Neural crest cell (in vitro differentiated cells): ENCODE data around the gene DBF4B. TPM values are rescaled to one million over a fixed set of nuclear protein-coding genes. Genes with fewer than 3 reads are reported as not detected.
A peak's percentile ranks its signal among the peaks of the same experiment; 100 is the strongest.
"Not testable (repeated sequence)": the region's sequence is repeated elsewhere in the genome, so short reads cannot be mapped to it uniquely, and the experiment has no call there.

Source experiments
- DNase-seq: peaks from one replicate; pipeline ENCODE4 v3.0.0; 2021; ENCODE audit warnings: low read depth, mixed read lengths, low spot score
- H3K27ac Mint-ChIP-seq: one replicate; pipeline ENCODE4 v1.8.0; 2021; ENCODE audit warnings: mild to moderate bottlenecking, mixed read lengths; ENCODE audit not compliant: unreplicated experiment
- H3K27me3 Mint-ChIP-seq: 2 replicates; pipeline ENCODE4 v1.8.0; 2021; ENCODE audit warnings: low read depth, mild to moderate bottlenecking, mixed read lengths
- H3K36me3 Mint-ChIP-seq: 2 replicates; pipeline ENCODE4 v1.8.0; 2021; ENCODE audit warnings: low read depth, mild to moderate bottlenecking, mixed read lengths
- H3K4me1 Mint-ChIP-seq: 2 replicates; pipeline ENCODE4 v1.8.0; 2021; ENCODE audit warnings: mixed read lengths
- H3K4me3 Mint-ChIP-seq: one replicate; pipeline ENCODE4 v1.8.0; 2021; ENCODE audit warnings: mild to moderate bottlenecking, mixed read lengths
- H3K9me3 Mint-ChIP-seq: 2 replicates; pipeline ENCODE4 v1.8.0; 2021; ENCODE audit warnings: mixed read lengths
- total RNA-seq: library from RNA; stranded (reverse); gene quantifications from 2 replicates; pipeline ENCODE4 v1.2.1, GENCODE V29; 2021
- TF ChIP-seq, protein P1 (sequence below): fragments of 200-600 bp; sonication (generic); conservative IDR thresholded peaks from 2 replicates; pipeline ENCODE4 v1.5.0; 2021; ENCODE audit warnings: antibody characterized with exemption, mild to moderate bottlenecking

Gene DBF4B
- total RNA-seq, 1 donor from 2014 or later, result 51.1 TPM

DNA sequence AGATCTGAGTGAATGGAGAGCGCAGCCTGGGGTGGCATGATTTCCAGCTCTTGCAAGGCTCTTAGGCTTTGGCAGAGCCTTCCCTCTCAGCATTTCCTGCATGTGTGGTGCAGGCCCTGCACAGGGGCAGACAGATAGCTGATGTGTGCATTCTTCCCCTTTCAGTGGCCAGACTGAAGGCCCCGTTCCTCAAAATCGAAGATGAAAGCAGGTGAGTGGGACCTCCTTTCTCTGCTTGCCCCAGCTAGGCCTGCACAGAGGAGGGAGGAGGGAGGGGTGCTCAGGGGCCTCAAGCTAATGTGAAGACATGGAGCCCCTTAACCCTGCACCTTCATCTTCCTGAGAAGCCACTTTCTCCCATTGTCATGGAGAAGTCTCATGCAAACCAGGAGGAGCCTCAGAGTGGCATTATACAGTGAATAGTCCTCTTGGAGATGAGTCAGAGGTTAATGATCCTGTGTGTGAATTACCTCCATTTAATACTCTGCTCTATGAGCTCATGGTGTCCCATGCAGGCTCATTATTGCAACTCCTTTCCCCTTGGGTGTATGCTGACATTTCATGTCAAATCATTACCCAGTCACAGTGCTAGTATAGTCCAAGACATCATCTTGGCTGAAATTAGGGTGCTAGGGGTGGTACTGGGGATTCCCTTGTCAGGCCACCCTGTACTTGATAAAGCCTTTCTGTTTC lies 29.9 kb downstream of the DBF4B start:
- Mint-ChIP-seq H3K4me3 (no peak overlapping the region), H3K4me1 (no peaks in the 10 kb centered on the region), H3K27me3 (no peaks in the 10 kb centered on the region), H3K9me3 (no peaks in the 10 kb centered on the region), H3K36me3 (peaks cover 6% of the 10 kb centered on the region), H3K27ac (no peak overlapping the region)
- no peak for DNase-seq
- TF ChIP-seq, protein P1, sequence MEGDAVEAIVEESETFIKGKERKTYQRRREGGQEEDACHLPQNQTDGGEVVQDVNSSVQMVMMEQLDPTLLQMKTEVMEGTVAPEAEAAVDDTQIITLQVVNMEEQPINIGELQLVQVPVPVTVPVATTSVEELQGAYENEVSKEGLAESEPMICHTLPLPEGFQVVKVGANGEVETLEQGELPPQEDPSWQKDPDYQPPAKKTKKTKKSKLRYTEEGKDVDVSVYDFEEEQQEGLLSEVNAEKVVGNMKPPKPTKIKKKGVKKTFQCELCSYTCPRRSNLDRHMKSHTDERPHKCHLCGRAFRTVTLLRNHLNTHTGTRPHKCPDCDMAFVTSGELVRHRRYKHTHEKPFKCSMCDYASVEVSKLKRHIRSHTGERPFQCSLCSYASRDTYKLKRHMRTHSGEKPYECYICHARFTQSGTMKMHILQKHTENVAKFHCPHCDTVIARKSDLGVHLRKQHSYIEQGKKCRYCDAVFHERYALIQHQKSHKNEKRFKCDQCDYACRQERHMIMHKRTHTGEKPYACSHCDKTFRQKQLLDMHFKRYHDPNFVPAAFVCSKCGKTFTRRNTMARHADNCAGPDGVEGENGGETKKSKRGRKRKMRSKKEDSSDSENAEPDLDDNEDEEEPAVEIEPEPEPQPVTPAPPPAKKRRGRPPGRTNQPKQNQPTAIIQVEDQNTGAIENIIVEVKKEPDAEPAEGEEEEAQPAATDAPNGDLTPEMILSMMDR, result no peak

DNA sequence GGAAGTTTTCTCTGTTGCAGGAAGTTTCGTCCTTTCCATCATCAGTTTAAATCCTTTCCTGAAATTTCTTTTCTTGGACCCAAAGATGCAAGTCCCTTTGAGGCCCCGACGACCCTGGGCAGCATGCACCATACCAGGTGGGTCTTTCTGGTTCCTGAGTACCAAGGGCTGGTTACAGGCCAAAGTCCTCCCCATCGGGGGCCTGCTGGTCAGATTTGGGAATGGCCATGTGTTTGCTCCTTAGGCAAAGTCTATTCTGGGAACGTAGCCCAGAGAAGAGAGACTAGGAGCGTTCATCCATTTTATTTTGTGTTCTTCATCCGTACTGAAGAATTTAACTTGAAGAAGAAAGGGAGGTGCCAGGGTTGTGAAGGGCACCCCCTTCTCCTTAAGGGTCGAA lies 32.9 kb downstream of the DBF4B start:
- no peak for DNase-seq
- Mint-ChIP-seq H3K4me3 (no peak overlapping the region), H3K27ac (no peak overlapping the region), H3K4me1 (no peaks in the 10 kb centered on the region), H3K9me3 (no peaks in the 10 kb centered on the region), H3K36me3 (peaks cover 3% of the 10 kb centered on the region), H3K27me3 (no peaks in the 10 kb centered on the region)
- TF ChIP-seq, protein P1, result no peak

DNA sequence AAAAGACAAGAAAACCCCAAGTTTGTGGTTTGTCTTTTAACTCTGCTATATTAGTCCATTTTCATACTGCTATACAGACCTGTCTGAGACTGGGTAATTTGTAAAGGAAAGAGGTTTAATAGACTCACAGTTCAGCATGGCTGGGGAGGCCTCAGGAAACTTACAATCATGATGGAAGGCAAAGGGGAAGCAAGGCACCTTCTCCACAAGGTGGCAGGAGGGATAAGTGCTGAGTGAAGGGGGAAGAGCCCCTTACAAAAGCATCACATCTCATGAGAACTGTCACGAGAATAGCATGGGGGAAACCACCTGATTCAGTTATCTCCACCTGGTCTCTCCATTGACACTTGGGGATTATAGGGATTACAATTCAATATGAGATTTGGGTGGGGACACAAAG lies 36.8 kb downstream of the DBF4B start:
- TF ChIP-seq, protein P1, result no peak
- H3K27ac Mint-ChIP-seq, result no peak overlapping the region
- no peak for DNase-seq
- no peak overlapping the region for H3K4me3 Mint-ChIP-seq
- peaks cover 5% of the 10 kb centered on the region for H3K4me1 Mint-ChIP-seq
- H3K36me3 Mint-ChIP-seq, result peaks cover under 1% of the 10 kb centered on the region
- no peaks in the 10 kb centered on the region for H3K9me3 Mint-ChIP-seq
- no peaks in the 10 kb centered on the region for H3K27me3 Mint-ChIP-seq

DNA sequence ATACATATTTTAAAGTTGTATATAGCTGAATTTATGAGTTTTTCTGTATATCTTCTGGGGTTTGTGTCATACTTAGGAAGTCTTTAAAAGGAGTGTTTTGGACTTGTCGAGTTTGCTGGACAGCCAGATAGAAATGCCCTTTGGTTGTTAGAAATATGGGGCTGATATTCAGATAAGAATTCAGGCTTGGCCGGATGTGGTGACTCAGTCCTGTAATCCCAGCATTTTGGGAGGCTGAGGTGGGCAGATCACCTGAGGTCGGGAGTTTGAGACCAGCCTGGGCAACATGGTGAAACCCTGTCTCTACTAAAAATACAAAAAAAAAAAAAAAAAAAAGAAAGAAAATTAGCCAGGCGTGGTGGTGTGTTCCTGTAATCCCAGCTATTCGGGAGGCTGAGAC lies 37.3 kb downstream of the DBF4B start:
- not testable (repeated sequence) for H3K9me3 Mint-ChIP-seq, H3K27me3 Mint-ChIP-seq, H3K4me1 Mint-ChIP-seq, H3K27ac Mint-ChIP-seq, H3K4me3 Mint-ChIP-seq, H3K36me3 Mint-ChIP-seq, DNase-seq

DNA sequence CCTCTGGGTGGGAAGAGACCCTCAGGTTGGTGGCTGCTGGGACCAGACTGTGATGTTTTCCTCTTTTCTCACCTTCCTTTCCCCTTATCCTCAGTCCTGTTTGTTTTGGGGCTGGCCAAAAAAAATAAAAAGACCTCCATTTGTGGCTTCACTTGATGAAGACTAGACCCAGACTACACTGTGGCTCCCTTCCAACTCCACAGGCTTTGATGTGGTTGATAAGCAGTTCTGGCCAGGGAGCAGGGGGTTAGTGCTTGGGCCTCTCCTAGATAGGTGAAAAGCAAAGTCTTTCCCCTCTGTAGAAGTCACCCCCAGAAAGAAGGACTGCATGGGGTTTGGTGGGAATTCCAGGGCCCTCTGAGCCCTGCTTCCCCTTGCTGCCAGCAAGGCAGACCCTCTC lies 39.1 kb downstream of the DBF4B start:
- Mint-ChIP-seq H3K27ac (no peak overlapping the region), H3K4me3 (no peak overlapping the region), H3K9me3 (no peaks in the 10 kb centered on the region), H3K27me3 (no peaks in the 10 kb centered on the region), H3K36me3 (peaks cover 6% of the 10 kb centered on the region), H3K4me1 (peaks cover 17% of the 10 kb centered on the region)
- TF ChIP-seq, protein P1, result no peak
- DNase-seq, result no peak

DNA sequence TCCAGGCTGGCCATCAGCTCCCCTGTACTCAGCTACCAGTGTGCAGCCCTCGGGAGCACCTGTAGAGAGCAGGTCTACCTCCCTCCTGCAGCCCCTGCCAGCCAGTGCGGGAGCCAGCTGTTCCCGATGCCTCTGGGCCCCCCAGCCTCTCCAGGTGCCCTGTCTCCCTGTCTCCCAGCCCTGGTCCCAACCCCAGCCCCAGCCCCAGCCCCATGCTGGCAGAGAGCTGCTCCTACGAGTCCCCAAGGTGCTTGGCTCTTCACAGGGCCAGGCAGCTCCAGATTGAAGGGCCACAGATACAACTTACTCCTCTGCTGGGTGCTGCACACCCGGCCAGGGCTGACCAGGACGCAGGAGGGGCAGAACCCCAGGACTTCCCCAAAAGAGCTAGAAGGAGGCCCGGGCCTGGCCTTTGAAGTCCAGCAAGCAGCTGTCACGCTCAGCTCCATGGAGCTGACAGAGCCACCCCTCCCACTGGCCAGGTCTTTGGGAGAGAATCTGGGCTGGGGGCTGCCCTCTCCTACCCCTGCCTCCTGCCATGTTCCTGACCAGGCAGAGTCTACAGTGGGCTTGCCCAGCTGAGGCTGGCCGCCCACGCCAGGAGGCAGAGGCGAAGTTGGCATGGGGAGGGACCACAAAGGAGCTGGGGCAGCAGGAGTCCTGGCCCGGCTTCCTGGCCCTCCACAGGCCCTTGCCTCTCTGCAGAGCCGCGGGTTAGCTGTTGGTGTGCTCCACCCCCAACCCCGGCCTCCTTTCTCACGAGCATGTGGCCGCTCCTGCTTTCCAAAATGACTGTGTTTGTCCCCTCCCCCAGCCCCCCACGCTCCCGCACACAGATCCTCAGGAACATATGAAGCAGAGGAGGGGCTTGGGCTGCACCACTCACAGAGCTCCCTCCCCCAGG lies 40.9 kb downstream of the DBF4B start:
- DNase-seq, result no peak
- H3K36me3 Mint-ChIP-seq, result peaks cover 6% of the 10 kb centered on the region
- TF ChIP-seq, protein P1, result no peak
- H3K9me3 Mint-ChIP-seq, result no peaks in the 10 kb centered on the region
- no peak overlapping the region for H3K4me3 Mint-ChIP-seq
- H3K4me1 Mint-ChIP-seq, result peaks cover 17% of the 10 kb centered on the region
- peak overlapping the region; percentile 39 for H3K27ac Mint-ChIP-seq
- peaks cover 2% of the 10 kb centered on the region for H3K27me3 Mint-ChIP-seq
